ENCODE data around the gene POPDC3.

DNA sequence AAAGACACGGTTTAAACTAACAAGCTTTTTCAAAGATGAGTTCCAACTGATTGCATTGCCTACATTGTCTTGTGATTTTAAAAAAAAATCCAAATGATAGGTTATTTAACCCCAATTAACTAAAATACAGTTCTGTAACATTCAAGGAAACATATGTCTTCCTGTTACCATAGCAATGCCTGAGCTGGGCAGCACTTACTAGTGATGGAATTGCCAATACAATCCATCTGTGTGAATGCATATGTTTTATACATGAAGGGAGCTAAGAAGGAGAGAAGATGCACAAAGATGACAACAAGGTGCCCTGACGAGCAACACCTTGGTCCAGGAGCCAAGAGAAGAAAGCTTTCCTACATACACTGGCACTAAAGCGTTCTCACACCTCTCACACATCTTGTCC lies 68.7 kb downstream of the POPDC3 start:
- TF ChIP-seq, protein P1, sequence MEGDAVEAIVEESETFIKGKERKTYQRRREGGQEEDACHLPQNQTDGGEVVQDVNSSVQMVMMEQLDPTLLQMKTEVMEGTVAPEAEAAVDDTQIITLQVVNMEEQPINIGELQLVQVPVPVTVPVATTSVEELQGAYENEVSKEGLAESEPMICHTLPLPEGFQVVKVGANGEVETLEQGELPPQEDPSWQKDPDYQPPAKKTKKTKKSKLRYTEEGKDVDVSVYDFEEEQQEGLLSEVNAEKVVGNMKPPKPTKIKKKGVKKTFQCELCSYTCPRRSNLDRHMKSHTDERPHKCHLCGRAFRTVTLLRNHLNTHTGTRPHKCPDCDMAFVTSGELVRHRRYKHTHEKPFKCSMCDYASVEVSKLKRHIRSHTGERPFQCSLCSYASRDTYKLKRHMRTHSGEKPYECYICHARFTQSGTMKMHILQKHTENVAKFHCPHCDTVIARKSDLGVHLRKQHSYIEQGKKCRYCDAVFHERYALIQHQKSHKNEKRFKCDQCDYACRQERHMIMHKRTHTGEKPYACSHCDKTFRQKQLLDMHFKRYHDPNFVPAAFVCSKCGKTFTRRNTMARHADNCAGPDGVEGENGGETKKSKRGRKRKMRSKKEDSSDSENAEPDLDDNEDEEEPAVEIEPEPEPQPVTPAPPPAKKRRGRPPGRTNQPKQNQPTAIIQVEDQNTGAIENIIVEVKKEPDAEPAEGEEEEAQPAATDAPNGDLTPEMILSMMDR (IDR thresholded peaks at IDR 0.05; ENCODE audit: poor library complexity): no peak
- no peak for TF ChIP-seq EZH2 (IDR thresholded peaks at IDR 0.05; ENCODE audit: borderline replicate concordance)
- no peak for TF ChIP-seq EZH2phosphoT487 (IDR thresholded peaks at IDR 0.05; ENCODE audit: low read depth, severe bottlenecking, unreplicated experiment)
